IMR-90 (cell line): ENCODE results near the gene IL17RE. TPM values are rescaled to one million over a fixed set of nuclear protein-coding genes. Genes with fewer than 3 reads are reported as not detected.

Experiments
- ATAC-seq: fragments of 200-7000 bp; cut with Tn5 transposase; 2 replicates; pipeline ENCODE4 v1.9.1; 2020; ENCODE audit warnings: low read depth, mild to moderate bottlenecking, moderate library complexity
- BruUV-seq: library from RNA; stranded (reverse); fragments of 400-500 nt; replicated peaks from 2 replicates; lab custom pipeline; 2021; lab: Mats Ljungman, UMichigan
- CTCF ChIA-PET: fragments of 300-600 bp; formaldehyde crosslinking; extraction: SDS; loops from one replicate; lab custom pipeline; 2021; ENCODE audit warnings: antibody characterized with exemption; lab: Yijun Ruan, JAX
- POLR2A ChIA-PET: fragments of 300-600 bp; sonication (Branson Sonifier 250); formaldehyde crosslinking; loops from one replicate; lab custom pipeline; 2022; ENCODE audit warnings: antibody characterized with exemption; ENCODE audit not compliant: unreplicated experiment; lab: Charles Lee
- DNase-seq: peaks from one replicate; pipeline ENCODE4 v3.0.0; 2013
- H2AFZ ChIP-seq: replicated peaks from 2 replicates; pipeline ENCODE3; 2013; ENCODE audit warnings: low read length, mild to moderate bottlenecking; ENCODE audit not compliant: poor library complexity
- H2AK5ac ChIP-seq: 2 replicates; pipeline ENCODE4 v1.6.1; 2013; ENCODE audit warnings: low read depth, low read length, inconsistent platforms
- H2AK9ac ChIP-seq: replicated peaks from 2 replicates; pipeline ENCODE3; 2013; ENCODE audit warnings: mild to moderate bottlenecking, low read depth, low read length, moderate library complexity; ENCODE audit not compliant: poor library complexity
- H2BK120ac ChIP-seq: 2 replicates; pipeline ENCODE4 v1.6.1; 2013; ENCODE audit warnings: low read depth, low read length, inconsistent platforms
- H2BK15ac ChIP-seq: 3 replicates; pipeline ENCODE4 v1.6.1; 2013; ENCODE audit warnings: low read depth, low read length, inconsistent platforms
- H2BK20ac ChIP-seq: 2 replicates; pipeline ENCODE4 v1.6.1; 2013; ENCODE audit warnings: low read depth, mild to moderate bottlenecking, inconsistent platforms, low read length, moderate library complexity
- H2BK5ac ChIP-seq: 2 replicates; pipeline ENCODE4 v1.6.1; 2013; ENCODE audit warnings: mild to moderate bottlenecking, low read depth, low read length, inconsistent platforms; ENCODE audit not compliant: poor library complexity, severe bottlenecking
- H3K14ac ChIP-seq: replicated peaks from 2 replicates; pipeline ENCODE4 v1.6.1; 2013; ENCODE audit warnings: low read depth, low read length, inconsistent platforms
- H3K18ac ChIP-seq: 2 replicates; pipeline ENCODE4 v1.6.1; 2013; ENCODE audit warnings: low read depth, low read length, control low read depth
- H3K23ac ChIP-seq: 2 replicates; pipeline ENCODE4 v1.6.1; 2013; ENCODE audit warnings: low read depth, low read length, inconsistent platforms
- H3K27ac ChIP-seq: 2 replicates; pipeline ENCODE4 v1.5.1; 2013; ENCODE audit warnings: mild to moderate bottlenecking, control low read depth, low read length; ENCODE audit not compliant: insufficient read depth
- H3K27me3 ChIP-seq: 2 replicates; pipeline ENCODE4 v1.6.1; 2013; ENCODE audit warnings: low read length; ENCODE audit not compliant: control insufficient read depth, insufficient read depth
- H3K36me3 ChIP-seq: 2 replicates; pipeline ENCODE4 v1.6.1; 2013; ENCODE audit warnings: low read length, mixed read lengths; ENCODE audit not compliant: control insufficient read depth, insufficient read depth
- H3K4ac ChIP-seq: 2 replicates; pipeline ENCODE4 v1.6.1; 2013; ENCODE audit warnings: low read depth, low read length, inconsistent platforms
- H3K4me1 ChIP-seq: 2 replicates; pipeline ENCODE4 v1.6.1; 2013; ENCODE audit warnings: low read length, mixed read lengths; ENCODE audit not compliant: control insufficient read depth, insufficient read depth
- H3K4me2 ChIP-seq: 2 replicates; pipeline ENCODE4 v1.6.1; 2013; ENCODE audit warnings: low read depth, mild to moderate bottlenecking, control low read depth, low read length, moderate library complexity
- H3K4me3 ChIP-seq: 2 replicates; pipeline ENCODE4 v1.5.1; 2013; ENCODE audit warnings: low read depth, mild to moderate bottlenecking, control low read depth, low read length, moderate library complexity; ENCODE audit not compliant: insufficient read depth
- H3K56ac ChIP-seq: 2 replicates; pipeline ENCODE4 v1.6.1; 2013; ENCODE audit warnings: low read length, inconsistent platforms; ENCODE audit not compliant: insufficient read depth; ENCODE audit errors: extremely low read depth
- H3K79me1 ChIP-seq, 2 experiments: 2 replicates each; pipeline ENCODE4 v1.6.1; 2013; ENCODE audit warnings: low read length in 2 of 2, inconsistent platforms in 1 of 2, low read depth in 1 of 2
- H3K9ac ChIP-seq: 2 replicates; pipeline ENCODE4 v1.6.1; 2013; ENCODE audit warnings: low read depth, low read length, control low read depth
- H3K9me1 ChIP-seq: 2 replicates; pipeline ENCODE4 v1.6.1; 2013; ENCODE audit warnings: low read length, inconsistent platforms; ENCODE audit not compliant: insufficient read depth
- H3K9me3 ChIP-seq: 2 replicates; pipeline ENCODE4 v1.6.1; 2013; ENCODE audit warnings: low read length; ENCODE audit not compliant: control insufficient read depth, insufficient read depth
- H4K20me1 ChIP-seq: 2 replicates; pipeline ENCODE4 v1.6.1; 2013; ENCODE audit warnings: low read length, inconsistent platforms; ENCODE audit not compliant: insufficient read depth
- H4K5ac ChIP-seq: 2 replicates; pipeline ENCODE4 v1.6.1; 2013; ENCODE audit warnings: mild to moderate bottlenecking, low read depth, low read length, control low read depth
- H4K8ac ChIP-seq, 2 experiments: 2 replicates each; pipeline ENCODE4 v1.6.1; 2013; ENCODE audit warnings: low read depth in 2 of 2, low read length in 2 of 2, control low read depth in 1 of 2, inconsistent platforms in 1 of 2
- H4K91ac ChIP-seq: 2 replicates; pipeline ENCODE4 v1.6.1; 2013; ENCODE audit warnings: low read depth, low read length, inconsistent platforms; ENCODE audit not compliant: insufficient read depth
- BHLHE40 ChIP-seq: fragments of 150-350 bp; IDR thresholded peaks from 2 replicates; pipeline ENCODE4 v1.6.1; 2016; ENCODE audit warnings: mild to moderate bottlenecking, low read depth, low read length
- CEBPB ChIP-seq: IDR thresholded peaks from 2 replicates; pipeline ENCODE4 v1.6.1; 2012; ENCODE audit warnings: low read depth, low read length, improper control_type of control experiment
- CHD1 ChIP-seq: IDR thresholded peaks from 2 replicates; pipeline ENCODE4 v1.6.1; 2012; ENCODE audit warnings: low read depth, low read length, improper control_type of control experiment
- CTCF ChIP-seq: conservative IDR thresholded peaks from 2 replicates; pipeline ENCODE4 v1.5.1; 2012; ENCODE audit warnings: mild to moderate bottlenecking, low read depth, low read length, improper control_type of control experiment
- ELK1 ChIP-seq: fragments of 150-350 bp; IDR thresholded peaks from 2 replicates; pipeline ENCODE4 v1.6.1; 2016; ENCODE audit warnings: low read depth, mild to moderate bottlenecking, low read length, moderate library complexity, borderline replicate concordance
- FOS ChIP-seq: fragments of 150-350 bp; IDR thresholded peaks from 2 replicates; pipeline ENCODE4 v1.6.1; 2016; ENCODE audit warnings: low read depth, low read length
- MAFK ChIP-seq: IDR thresholded peaks from 2 replicates; pipeline ENCODE4 v1.6.1; 2012; ENCODE audit warnings: low read depth, low read length, improper control_type of control experiment
- MAZ ChIP-seq: IDR thresholded peaks from 2 replicates; pipeline ENCODE4 v1.6.1; 2012; ENCODE audit warnings: low read depth, mild to moderate bottlenecking, low read length, improper control_type of control experiment, moderate library complexity, borderline replicate concordance
- POLR2A ChIP-seq: IDR thresholded peaks from 2 replicates; pipeline ENCODE4 v1.6.1; 2012; ENCODE audit warnings: mild to moderate bottlenecking, low read depth, low read length
- RAD21 ChIP-seq: IDR thresholded peaks from 2 replicates; pipeline ENCODE4 v1.6.1; 2012; ENCODE audit warnings: low read length, improper control_type of control experiment
- RCOR1 ChIP-seq: IDR thresholded peaks from 2 replicates; pipeline ENCODE4 v1.6.1; 2012; ENCODE audit warnings: mild to moderate bottlenecking, low read length, improper control_type of control experiment; ENCODE audit not compliant: insufficient replicate concordance
- RFX5 ChIP-seq: IDR thresholded peaks from 2 replicates; pipeline ENCODE4 v1.8.0; 2012; ENCODE audit warnings: low read depth, mild to moderate bottlenecking, low read length, moderate library complexity
- SMC3 ChIP-seq: fragments of 150-350 bp; IDR thresholded peaks from 2 replicates; pipeline ENCODE4 v1.6.1; 2016; ENCODE audit warnings: low read depth, mild to moderate bottlenecking, antibody characterized with exemption, low read length, moderate library complexity
- USF2 ChIP-seq: fragments of 150-350 bp; IDR thresholded peaks from 2 replicates; pipeline ENCODE4 v1.6.1; 2017; ENCODE audit warnings: mild to moderate bottlenecking, antibody characterized with exemption, low read length, low read depth
- WGBS, 2 experiments: methylation state at CpG; one replicate each; pipeline versions ENCODE4 v1.1.5 to v1.1.7; 2013; ENCODE audit warnings: missing lambda C conversion rate in 2 of 2; ENCODE audit not compliant: insufficient read length in 1 of 2; ENCODE audit errors: extremely low coverage in 2 of 2; 5-methylcytosine and 5-hydroxymethylcytosine counted together
- dilution Hi-C: fragments of 300-500 bp; cut with HindIII; formaldehyde crosslinking; loops from one replicate; pipeline ENCODE4 v1.14.3; 2018; ENCODE audit warnings: low sequenced_read_pairs; ENCODE audit not compliant: unreplicated experiment
- in situ Hi-C: fragments of 300-500 bp; cut with MboI; formaldehyde crosslinking; loops from 3 replicates; pipeline ENCODE4 v1.14.3; 2019; ENCODE audit warnings: low sequenced_read_pairs, inconsistent platforms, mixed read lengths
- intact Hi-C: fragments of 100-400 bp; cut with micrococcal nuclease; formaldehyde crosslinking; loops from 2 replicates; pipeline ENCODE4 v1.10.0; 2022
- polyA plus RNA-seq, 3 experiments: library from polyadenylated mRNA; depleted of rRNA; stranded (reverse); fragments of >200 nt; gene quantifications; 2 replicates each; pipeline ENCODE4 v1.2.3, GENCODE V29; 2012; ENCODE audit warnings: low replicate concordance in 1 of 3
- total RNA-seq: library from RNA; depleted of rRNA; stranded (reverse); fragments of >200 nt; gene quantifications from 2 replicates; pipeline ENCODE4 v1.2.3, GENCODE V29; 2012

Gene IL17RE
- total and polyA plus RNA-seq, 2 of the 4 experiments (the other 2 are of a cell fraction) = 0.90 to 7.2 TPM

- H4K8ac ChIP-seq = no peak overlapping the region; a peak in 1 of 4 replicates
- no peak for DNase-seq
- H3K56ac ChIP-seq = no peak overlapping the region
- TF ChIP-seq BHLHE40 (no peak), SMC3 (no peak), RCOR1 (no peak), RFX5 (no peak), FOS (no peak), USF2 (no peak), ELK1 (no peak), CEBPB (no peak), CHD1 (no peak), POLR2A (no peak), RAD21 (no peak), MAFK (no peak), CTCF (no peak), MAZ (no peak)
- H2BK120ac ChIP-seq = no peak overlapping the region
- ChIA-PET CTCF (interaction anchor here (3.1 kb wide), 1 partner anchor 12 kb away, joined by 14 read pairs; no protein-coding TSS in a partner anchor), POLR2A (no interaction called here)
- H3K9me1 ChIP-seq = peaks cover 6% of the 10 kb centered on the region; the same call in 1 of the 2 replicates
- no peak overlapping the region for H2BK20ac ChIP-seq
- H3K4me1 ChIP-seq = peaks cover 9% of the 10 kb centered on the region
- 0 out of 2 replicates have a peak overlapping the region, but pooled peaks have one; percentile 38 for H3K23ac ChIP-seq
- H4K91ac ChIP-seq = no peak overlapping the region; the same call in 1 of the 2 replicates
- H4K20me1 ChIP-seq = no peaks in the 10 kb centered on the region
- H3K18ac ChIP-seq = no peak overlapping the region
- no peaks in the 10 kb centered on the region for H3K9me3 ChIP-seq
- in situ Hi-C loops (no loop called here), intact Hi-C loops (loop anchor here (5.0 kb wide), 1 partner anchor 218 kb away; no protein-coding TSS in a partner anchor), dilution Hi-C loops (no loop called here)
- H2AK5ac ChIP-seq = no peak overlapping the region
- H2BK5ac ChIP-seq = no peak overlapping the region
- H2AK9ac ChIP-seq = peak overlapping the region; percentile 94
- no peak overlapping the region for H3K27ac ChIP-seq
- WGBS, 2 experiments = 83% methylated on average over 3 of the region's 4 CpGs; no CpG with 5 or more reads in 1 of the 2 experiments
- no peak overlapping the region for H4K5ac ChIP-seq
- H3K4me2 ChIP-seq = no peak overlapping the region
- no peak overlapping the region for H3K4ac ChIP-seq
- H2BK15ac ChIP-seq = no peak overlapping the region
- no peak overlapping the region for H3K4me3 ChIP-seq
- peaks cover 6 to 16% of the 10 kb centered on the region in 2 experiments; a peak in 3 of 4 replicates for H3K79me1 ChIP-seq
- H3K14ac ChIP-seq = no peak overlapping the region
- no peaks in the 10 kb centered on the region for H3K27me3 ChIP-seq
- no peak overlapping the region for H3K9ac ChIP-seq
- H2AFZ ChIP-seq = no peak overlapping the region
- BruUV-seq = no TSS peak
- no peak for ATAC-seq
- peaks cover 10% of the 10 kb centered on the region for H3K36me3 ChIP-seq
Measured at GRCh38 chr3:9934993-9935392, 32.3 kb downstream of the IL17RE start.
